GM23338 (cell line): ENCODE results near the gene C22orf42. TPM values are rescaled to one million over a fixed set of nuclear protein-coding genes. Genes with fewer than 3 reads are reported as not detected.

Experiments
- ATAC-seq: fragments of 200-7000 bp; cut with Tn5 transposase; 3 replicates; pipeline ENCODE4 v1.9.1; 2020
- DNase-seq: peaks from one replicate; pipeline ENCODE4 v3.0.0-alpha.2; 2015; ENCODE audit warnings: low spot score
- H2AFZ ChIP-seq: fragments of 200-600 bp; sonication (generic); 2 replicates; pipeline ENCODE4 v1.8.0; 2016; ENCODE audit warnings: antibody characterized with exemption, mild to moderate bottlenecking, moderate library complexity
- H3F3A ChIP-seq: fragments of 200-600 bp; sonication (generic); replicated peaks from 2 replicates; pipeline ENCODE4 v1.8.0; 2017; ENCODE audit warnings: antibody characterized with exemption, mixed run types, low read depth
- H3K27ac ChIP-seq: fragments of 200-600 bp; sonication (generic); 2 replicates; pipeline ENCODE4 v1.6.1; 2016; ENCODE audit warnings: low read depth
- H3K27me3 ChIP-seq: fragments of 200-600 bp; sonication (generic); 2 replicates; pipeline ENCODE4 v1.8.0; 2016; ENCODE audit warnings: mild to moderate bottlenecking, mixed run types, moderate library complexity; ENCODE audit not compliant: insufficient read depth
- H3K36me3 ChIP-seq: fragments of 200-600 bp; sonication (generic); 2 replicates; pipeline ENCODE4 v1.8.0; 2016; ENCODE audit warnings: mild to moderate bottlenecking; ENCODE audit not compliant: insufficient read depth
- H3K4me1 ChIP-seq: fragments of 200-600 bp; sonication (generic); 2 replicates; pipeline ENCODE4 v1.8.0; 2016; ENCODE audit warnings: mild to moderate bottlenecking, moderate library complexity; ENCODE audit not compliant: insufficient read depth
- H3K4me2 ChIP-seq: fragments of 200-600 bp; sonication (generic); 2 replicates; pipeline ENCODE4 v1.7.1; 2017; ENCODE audit warnings: mixed run types
- H3K4me3 ChIP-seq: fragments of 200-600 bp; sonication (generic); 2 replicates; pipeline ENCODE4 v1.6.1; 2016; ENCODE audit warnings: mixed run types
- H3K79me2 ChIP-seq: fragments of 200-600 bp; sonication (generic); replicated peaks from 2 replicates; pipeline ENCODE4 v1.8.0; 2017; ENCODE audit warnings: mild to moderate bottlenecking; ENCODE audit not compliant: insufficient read depth
- H3K9me2 ChIP-seq: fragments of 200-600 bp; sonication (generic); 2 replicates; pipeline ENCODE4 v1.8.0; 2017; ENCODE audit not compliant: insufficient read depth
- H4K20me1 ChIP-seq: fragments of 200-600 bp; sonication (generic); replicated peaks from 2 replicates; pipeline ENCODE4 v1.8.0; 2017; ENCODE audit warnings: mild to moderate bottlenecking; ENCODE audit not compliant: insufficient read depth
- H3K27ac Mint-ChIP-seq: 2 replicates; pipeline ENCODE4 v1.8.0; 2020; ENCODE audit warnings: inconsistent platforms, mild to moderate bottlenecking, moderate library complexity, mixed read lengths
- H3K27me3 Mint-ChIP-seq: 3 replicates; pipeline ENCODE4 v1.8.0; 2022; ENCODE audit warnings: low read depth, mild to moderate bottlenecking, moderate library complexity, mixed read lengths, inconsistent platforms; ENCODE audit not compliant: insufficient read depth, poor library complexity
- H3K36me3 Mint-ChIP-seq: 3 replicates; pipeline ENCODE4 v1.8.0; 2021; ENCODE audit warnings: low read depth, mild to moderate bottlenecking, inconsistent platforms, moderate library complexity, mixed read lengths
- H3K4me1 Mint-ChIP-seq: 3 replicates; pipeline ENCODE4 v1.8.0; 2020; ENCODE audit warnings: mild to moderate bottlenecking, inconsistent platforms, mixed read lengths
- H3K4me3 Mint-ChIP-seq: 3 replicates; pipeline ENCODE4 v1.8.0; 2021; ENCODE audit warnings: moderate library complexity, mild to moderate bottlenecking, inconsistent platforms, mixed read lengths
- H3K9me3 Mint-ChIP-seq: 3 replicates; pipeline ENCODE4 v1.8.0; 2020; ENCODE audit warnings: moderate library complexity, mild to moderate bottlenecking, inconsistent platforms, mixed read lengths
- POLR2AphosphoS5 ChIP-seq: IDR thresholded peaks from 2 replicates; pipeline ENCODE4 v1.6.1; 2016; ENCODE audit warnings: antibody characterized with exemption, low read depth
- STAT1 ChIP-seq: IDR thresholded peaks from one replicate; pipeline ENCODE4 v1.6.1; 2016; ENCODE audit warnings: antibody characterized with exemption; ENCODE audit not compliant: unreplicated experiment
- ZNF331 ChIP-seq: fragments of 250-450 bp; sonication (Bioruptor Pico); IDR thresholded peaks from 2 replicates; pipeline ENCODE4 v1.5.0; 2020; ENCODE audit warnings: low read depth, mild to moderate bottlenecking, moderate library complexity
- polyA plus RNA-seq: library from polyadenylated mRNA; unstranded; fragments of >200 nt; fragmentation: Nextera tagmentation; extraction: Ambion mirVana; gene quantifications from 2 replicates; pipeline ENCODE4 v1.2.1, GENCODE V29; 2016
- total RNA-seq: library from RNA; depleted of rRNA; stranded (reverse); fragments of >200 nt; shearing (Covaris generic); gene quantifications from 2 replicates; pipeline ENCODE4 v1.2.3, GENCODE V29; 2014
- TF ChIP-seq, protein P1 (sequence below): IDR thresholded peaks from 2 replicates; pipeline ENCODE4 v1.6.1; 2016; ENCODE audit warnings: antibody characterized with exemption
- TF ChIP-seq, protein P2 (sequence below): IDR thresholded peaks from one replicate; pipeline ENCODE4 v1.6.1; 2018; ENCODE audit warnings: antibody characterized with exemption; ENCODE audit not compliant: unreplicated experiment
- TF ChIP-seq, protein P3 (sequence below), 2 experiments: fragments of 200-600 bp in 1 of 2; sonication (generic) in 1 of 2; conservative IDR thresholded peaks; 2 replicates each; pipeline versions ENCODE4 v1.5.1 to v1.6.1; 2016 to 2017; ENCODE audit warnings: antibody characterized with exemption in 2 of 2, low read depth in 2 of 2, mild to moderate bottlenecking in 2 of 2, moderate library complexity in 1 of 2

The C22orf42 gene
- total and polyA plus RNA-seq, 2 experiments from 2014 or later = 0.76 to 1.2 TPM

DNA sequence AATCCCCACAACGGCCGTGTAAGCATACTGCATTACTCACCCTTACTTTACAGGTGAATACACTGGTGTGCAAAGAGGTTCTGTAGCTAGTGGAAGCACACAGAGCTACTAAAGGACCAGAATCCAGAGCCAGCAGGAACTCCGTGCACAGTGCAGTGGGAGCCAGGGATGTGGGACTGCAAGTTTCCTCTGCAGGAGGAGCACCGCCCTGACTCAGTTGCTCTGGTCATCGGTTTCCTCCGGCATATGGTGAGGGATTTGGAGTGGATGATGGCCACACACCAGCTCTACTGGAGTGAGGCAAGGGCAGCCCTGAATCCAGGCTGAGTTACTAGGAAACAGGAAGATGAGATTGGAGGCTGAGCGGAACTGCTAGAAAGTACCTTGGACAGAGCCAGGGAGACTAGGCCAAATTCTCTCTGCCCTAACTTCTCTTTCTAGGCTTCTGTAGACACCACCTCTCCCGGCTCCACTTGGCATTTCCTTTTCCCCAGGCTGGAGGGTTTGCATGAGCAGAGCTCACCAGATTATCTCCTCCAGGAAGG lies 18.2 kb upstream of the C22orf42 start:
- H3K36me3 Mint-ChIP-seq = no peaks in the 10 kb centered on the region
- peaks cover 12% of the 10 kb centered on the region for H3K4me1 Mint-ChIP-seq
- Histone ChIP-seq H3F3A (no peaks in the 10 kb centered on the region), H2AFZ (no peak overlapping the region), H3K4me1 (peaks cover 5% of the 10 kb centered on the region; the same call in 1 of the 2 replicates), H4K20me1 (no peaks in the 10 kb centered on the region), H3K36me3 (no peaks in the 10 kb centered on the region), H3K79me2 (no peaks in the 10 kb centered on the region), H3K9me2 (no peaks in the 10 kb centered on the region), H3K27ac (no peak overlapping the region), H3K4me2 (no peak overlapping the region), H3K27me3 (peaks cover 37% of the 10 kb centered on the region), H3K4me3 (no peak overlapping the region)
- H3K27ac Mint-ChIP-seq = no peak overlapping the region
- H3K9me3 Mint-ChIP-seq = no peaks in the 10 kb centered on the region
- DNase-seq (peak; percentile 35), ATAC-seq (no peak)
- TF ChIP-seq, protein P1, sequence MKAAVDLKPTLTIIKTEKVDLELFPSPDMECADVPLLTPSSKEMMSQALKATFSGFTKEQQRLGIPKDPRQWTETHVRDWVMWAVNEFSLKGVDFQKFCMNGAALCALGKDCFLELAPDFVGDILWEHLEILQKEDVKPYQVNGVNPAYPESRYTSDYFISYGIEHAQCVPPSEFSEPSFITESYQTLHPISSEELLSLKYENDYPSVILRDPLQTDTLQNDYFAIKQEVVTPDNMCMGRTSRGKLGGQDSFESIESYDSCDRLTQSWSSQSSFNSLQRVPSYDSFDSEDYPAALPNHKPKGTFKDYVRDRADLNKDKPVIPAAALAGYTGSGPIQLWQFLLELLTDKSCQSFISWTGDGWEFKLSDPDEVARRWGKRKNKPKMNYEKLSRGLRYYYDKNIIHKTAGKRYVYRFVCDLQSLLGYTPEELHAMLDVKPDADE = no peak
- TF ChIP-seq, protein P2, sequence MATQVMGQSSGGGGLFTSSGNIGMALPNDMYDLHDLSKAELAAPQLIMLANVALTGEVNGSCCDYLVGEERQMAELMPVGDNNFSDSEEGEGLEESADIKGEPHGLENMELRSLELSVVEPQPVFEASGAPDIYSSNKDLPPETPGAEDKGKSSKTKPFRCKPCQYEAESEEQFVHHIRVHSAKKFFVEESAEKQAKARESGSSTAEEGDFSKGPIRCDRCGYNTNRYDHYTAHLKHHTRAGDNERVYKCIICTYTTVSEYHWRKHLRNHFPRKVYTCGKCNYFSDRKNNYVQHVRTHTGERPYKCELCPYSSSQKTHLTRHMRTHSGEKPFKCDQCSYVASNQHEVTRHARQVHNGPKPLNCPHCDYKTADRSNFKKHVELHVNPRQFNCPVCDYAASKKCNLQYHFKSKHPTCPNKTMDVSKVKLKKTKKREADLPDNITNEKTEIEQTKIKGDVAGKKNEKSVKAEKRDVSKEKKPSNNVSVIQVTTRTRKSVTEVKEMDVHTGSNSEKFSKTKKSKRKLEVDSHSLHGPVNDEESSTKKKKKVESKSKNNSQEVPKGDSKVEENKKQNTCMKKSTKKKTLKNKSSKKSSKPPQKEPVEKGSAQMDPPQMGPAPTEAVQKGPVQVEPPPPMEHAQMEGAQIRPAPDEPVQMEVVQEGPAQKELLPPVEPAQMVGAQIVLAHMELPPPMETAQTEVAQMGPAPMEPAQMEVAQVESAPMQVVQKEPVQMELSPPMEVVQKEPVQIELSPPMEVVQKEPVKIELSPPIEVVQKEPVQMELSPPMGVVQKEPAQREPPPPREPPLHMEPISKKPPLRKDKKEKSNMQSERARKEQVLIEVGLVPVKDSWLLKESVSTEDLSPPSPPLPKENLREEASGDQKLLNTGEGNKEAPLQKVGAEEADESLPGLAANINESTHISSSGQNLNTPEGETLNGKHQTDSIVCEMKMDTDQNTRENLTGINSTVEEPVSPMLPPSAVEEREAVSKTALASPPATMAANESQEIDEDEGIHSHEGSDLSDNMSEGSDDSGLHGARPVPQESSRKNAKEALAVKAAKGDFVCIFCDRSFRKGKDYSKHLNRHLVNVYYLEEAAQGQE = peak; percentile 77
- TF ChIP-seq ZNF331 (no peak), POLR2AphosphoS5 (no peak)
- H3K4me3 Mint-ChIP-seq = no peak overlapping the region
- H3K27me3 Mint-ChIP-seq = peaks cover 35% of the 10 kb centered on the region

DNA sequence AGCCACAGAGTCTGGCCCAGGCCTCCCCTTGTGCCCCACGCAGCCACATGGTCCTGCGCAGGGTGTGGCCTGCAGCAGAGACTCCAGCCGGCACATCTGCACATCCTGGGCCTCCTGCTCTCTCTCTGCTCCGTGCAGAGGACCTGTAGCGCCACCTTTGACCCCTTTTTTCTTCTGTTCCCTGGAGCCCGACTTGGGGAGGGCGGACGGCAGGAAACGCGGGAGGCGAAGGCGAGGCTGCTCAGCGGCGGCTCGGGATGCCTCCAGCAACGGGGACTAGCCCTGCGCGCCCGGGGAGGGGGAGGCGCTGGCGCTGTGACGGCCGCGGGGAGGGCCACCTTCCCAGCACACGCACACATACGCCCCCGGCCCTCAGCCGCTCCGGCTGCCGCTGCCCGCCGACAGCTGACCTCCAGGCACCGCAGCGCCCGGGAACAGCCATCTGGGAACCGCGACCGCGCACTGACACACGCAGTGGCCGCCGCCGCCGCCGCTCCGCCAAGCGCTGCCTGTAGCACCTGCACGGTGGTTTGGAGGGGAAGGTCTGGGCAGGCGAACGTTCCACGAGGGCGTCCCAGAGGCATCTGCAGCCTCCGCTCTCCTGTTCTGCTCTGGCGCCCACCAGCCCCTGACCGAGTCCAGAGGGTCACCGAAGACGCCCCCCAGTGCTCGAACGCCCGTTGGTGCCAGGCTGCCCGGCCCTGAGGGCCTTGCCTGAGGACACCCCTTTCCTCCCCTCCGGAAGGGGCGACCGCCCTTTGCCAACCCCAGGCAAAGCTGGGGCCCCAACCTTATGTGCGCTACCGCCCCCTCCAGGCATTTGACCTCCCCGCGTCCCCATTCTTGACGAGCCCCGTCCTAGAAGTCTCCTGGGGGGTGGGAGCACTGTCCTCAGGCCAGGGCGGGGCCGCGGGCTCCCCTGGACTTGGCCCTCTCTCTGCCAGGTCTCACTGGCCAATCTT lies 16.9 kb upstream of the C22orf42 start:
- Mint-ChIP-seq H3K9me3 (no peaks in the 10 kb centered on the region), H3K27me3 (peaks cover 35% of the 10 kb centered on the region), H3K4me3 (peak overlapping the region; percentile 57), H3K27ac (no peak overlapping the region), H3K36me3 (no peaks in the 10 kb centered on the region), H3K4me1 (peaks cover 15% of the 10 kb centered on the region)
- ATAC-seq = peak; percentile 87
- Histone ChIP-seq H3K9me2 (no peaks in the 10 kb centered on the region), H3K36me3 (no peaks in the 10 kb centered on the region), H2AFZ (peak overlapping the region; percentile 99), H3K4me1 (peaks cover 5% of the 10 kb centered on the region; the same call in 1 of the 2 replicates), H3F3A (no peaks in the 10 kb centered on the region), H3K79me2 (no peaks in the 10 kb centered on the region), H3K4me2 (peak overlapping the region; percentile 82), H3K27ac (no peak overlapping the region), H4K20me1 (no peaks in the 10 kb centered on the region), H3K27me3 (peaks cover 37% of the 10 kb centered on the region), H3K4me3 (peak overlapping the region; percentile 59)
- DNase-seq = peak; percentile 76
- TF ChIP-seq STAT1 (no peak), POLR2AphosphoS5 (no peak)
- TF ChIP-seq, protein P3, sequence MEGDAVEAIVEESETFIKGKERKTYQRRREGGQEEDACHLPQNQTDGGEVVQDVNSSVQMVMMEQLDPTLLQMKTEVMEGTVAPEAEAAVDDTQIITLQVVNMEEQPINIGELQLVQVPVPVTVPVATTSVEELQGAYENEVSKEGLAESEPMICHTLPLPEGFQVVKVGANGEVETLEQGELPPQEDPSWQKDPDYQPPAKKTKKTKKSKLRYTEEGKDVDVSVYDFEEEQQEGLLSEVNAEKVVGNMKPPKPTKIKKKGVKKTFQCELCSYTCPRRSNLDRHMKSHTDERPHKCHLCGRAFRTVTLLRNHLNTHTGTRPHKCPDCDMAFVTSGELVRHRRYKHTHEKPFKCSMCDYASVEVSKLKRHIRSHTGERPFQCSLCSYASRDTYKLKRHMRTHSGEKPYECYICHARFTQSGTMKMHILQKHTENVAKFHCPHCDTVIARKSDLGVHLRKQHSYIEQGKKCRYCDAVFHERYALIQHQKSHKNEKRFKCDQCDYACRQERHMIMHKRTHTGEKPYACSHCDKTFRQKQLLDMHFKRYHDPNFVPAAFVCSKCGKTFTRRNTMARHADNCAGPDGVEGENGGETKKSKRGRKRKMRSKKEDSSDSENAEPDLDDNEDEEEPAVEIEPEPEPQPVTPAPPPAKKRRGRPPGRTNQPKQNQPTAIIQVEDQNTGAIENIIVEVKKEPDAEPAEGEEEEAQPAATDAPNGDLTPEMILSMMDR (conservative IDR thresholded peaks at IDR 0.05; ENCODE audit: low read depth in 2 of 2) = peak; percentile 40 to 60
